ENCODE results near the gene ARHGAP22.

The ARHGAP22 gene

DNA sequence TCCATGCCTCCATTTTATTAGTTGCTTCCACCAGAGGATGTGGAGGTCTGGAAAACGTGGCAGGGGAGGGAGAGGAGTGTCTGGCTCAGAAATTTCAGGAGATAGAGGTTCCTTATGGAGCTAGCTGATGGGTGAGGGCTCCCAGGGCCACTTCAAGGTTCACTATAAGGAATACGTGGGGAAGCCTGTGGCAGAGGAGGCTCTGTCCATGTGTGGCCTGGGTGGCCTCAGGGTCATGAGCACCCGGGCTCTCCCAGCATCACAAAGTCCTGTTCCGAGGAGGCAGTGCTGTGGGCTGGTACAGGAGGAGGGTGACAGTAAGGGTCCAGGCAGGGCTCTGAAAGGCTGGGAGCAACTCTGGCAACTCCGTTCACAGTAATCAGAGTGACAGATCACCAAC lies 24.6 kb downstream of the ARHGAP22 start:
- no peak for DNase-seq

DNA sequence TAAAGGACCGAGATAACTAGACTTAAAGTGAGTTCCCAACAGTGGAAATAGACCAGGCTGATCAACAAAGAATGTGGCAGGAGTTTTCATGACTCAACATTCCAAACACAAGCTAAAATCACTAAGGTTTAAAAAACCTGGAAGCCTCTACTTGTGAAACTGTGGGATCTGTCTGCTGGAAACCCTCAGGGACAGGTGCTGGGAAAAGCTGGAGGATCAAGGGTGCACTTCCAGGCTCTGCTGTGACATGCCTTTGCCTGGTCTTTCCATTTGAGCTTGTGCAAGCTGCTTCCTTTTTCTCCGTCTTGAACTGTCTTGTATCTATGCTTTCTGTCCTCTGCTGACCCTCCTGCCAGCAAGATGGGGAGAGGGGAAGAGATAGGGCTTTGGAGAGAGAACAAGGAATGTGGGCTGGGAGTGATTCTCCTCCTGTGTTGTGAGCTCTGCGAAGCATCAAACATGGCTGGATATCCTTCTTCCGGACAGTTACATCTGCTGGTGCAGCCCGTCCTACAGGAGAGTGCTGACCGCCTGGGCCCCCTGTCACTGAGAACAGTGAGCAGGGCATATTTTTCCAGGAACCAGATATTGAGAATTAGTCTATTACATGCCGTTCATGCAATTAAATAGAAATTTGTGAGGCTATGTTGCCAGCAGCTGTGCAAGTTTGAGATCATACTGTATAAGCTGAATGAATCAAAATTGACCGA lies 25.5 kb downstream of the ARHGAP22 start:
- no peak for DNase-seq

DNA sequence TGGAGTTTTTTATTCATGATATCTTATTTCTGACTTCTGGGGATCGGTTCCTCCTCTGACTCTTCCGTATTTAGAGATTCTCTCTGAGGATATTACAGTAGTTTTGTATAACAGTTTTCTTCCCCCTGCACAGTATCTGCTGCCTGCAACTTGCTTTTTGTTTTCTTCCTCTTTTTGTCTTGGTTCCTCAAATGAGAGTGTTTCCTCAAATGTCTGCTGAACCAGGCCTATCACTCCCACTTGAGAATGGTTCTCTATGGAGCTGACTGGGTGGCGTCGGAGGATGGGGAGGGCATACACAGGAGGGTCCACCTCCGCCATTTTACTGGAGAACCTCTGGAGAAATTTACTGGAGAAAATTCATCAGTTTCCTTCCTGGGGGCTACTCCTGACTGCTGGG lies 27.7 kb downstream of the ARHGAP22 start:
- no peak for DNase-seq

DNA sequence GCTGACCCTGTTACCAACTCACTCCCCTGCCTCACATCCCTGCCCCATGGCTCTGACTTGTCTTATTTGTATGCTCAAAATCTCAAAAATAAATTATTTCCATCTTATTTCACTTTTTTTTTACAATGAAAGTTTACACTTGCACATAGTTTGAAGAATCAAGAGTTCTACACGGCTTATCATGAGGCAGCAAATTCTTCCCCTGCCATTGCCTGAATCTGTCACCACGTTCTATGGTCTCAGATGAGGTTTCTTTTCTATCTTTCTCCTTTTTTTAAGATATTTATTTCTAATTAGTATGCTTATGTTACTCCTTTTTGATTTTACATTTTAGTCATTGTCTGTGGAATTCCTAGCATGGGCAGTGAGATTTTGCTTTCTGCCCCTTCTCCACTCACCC lies 28.4 kb downstream of the ARHGAP22 start:
- DNase-seq: no peak

DNA sequence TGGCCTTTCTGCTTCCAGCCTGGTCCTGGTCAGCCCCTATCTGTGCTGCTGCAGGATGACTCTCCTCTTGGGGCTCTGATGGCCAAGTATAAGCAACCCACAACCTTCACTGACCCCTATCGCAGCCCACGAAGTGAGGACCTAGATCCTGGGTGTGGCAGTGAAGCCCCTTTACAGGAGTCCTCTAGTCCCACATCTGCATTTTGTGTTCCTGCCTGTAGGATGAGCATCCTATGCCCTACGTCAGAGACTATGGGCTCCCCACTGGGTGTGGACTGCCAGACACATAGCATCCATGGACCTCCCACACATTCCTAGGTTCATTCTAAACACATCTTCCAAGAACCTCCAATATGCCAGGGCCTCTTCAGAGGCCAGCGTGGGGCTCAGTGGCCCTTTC lies 29.0 kb downstream of the ARHGAP22 start:
- DNase-seq: no peak

DNA sequence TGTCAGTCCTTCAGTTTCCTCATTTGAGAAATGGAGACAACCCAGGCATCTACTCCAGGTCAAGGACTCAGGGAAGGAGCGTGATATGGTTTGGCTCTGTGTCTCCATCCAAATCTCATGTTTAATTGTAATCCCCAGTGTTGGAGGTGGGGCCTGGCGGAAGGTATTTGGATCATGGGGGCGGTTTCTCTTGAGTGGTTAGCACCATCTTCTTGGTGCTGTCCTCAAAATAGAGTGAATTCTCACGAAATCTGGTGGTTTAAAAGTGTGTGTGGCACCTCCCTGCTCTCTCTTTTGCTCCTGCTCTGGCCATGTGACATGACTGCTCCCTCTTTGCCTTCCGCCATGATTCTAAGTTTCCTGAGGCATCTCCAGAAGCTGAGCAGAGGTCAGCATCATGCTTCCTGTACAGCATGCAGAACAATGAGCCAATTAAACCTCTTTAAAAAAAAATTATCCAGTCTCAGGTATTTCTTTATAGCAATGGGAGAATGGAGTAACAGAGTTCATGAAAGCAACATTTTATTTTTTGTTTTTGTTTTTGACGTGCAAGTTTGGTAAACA lies 30.0 kb downstream of the ARHGAP22 start:
- no peak for DNase-seq

DNA sequence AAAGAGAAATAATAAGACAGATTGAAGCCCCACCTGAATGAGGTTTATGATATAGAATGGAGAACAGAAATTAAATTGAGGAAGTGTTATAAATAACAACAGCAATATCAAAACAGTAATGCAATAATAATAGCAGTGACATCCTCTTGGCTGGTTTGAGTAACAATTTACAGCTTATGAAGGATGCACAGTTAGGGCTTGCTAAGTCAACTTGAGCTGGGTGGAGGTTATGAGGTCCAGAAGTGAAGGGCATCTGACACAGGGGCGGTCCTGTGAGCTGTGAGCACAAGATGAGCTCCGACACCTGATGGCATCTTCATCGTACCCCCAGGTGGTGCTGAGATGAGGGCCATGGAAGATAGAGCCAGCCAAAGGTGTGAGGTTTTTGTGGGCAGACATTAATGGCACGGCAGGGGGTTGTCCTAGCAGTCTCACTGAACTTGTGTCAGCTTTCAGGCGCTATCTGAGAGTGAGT lies 30.5 kb downstream of the ARHGAP22 start:
- no peak for DNase-seq

DNA sequence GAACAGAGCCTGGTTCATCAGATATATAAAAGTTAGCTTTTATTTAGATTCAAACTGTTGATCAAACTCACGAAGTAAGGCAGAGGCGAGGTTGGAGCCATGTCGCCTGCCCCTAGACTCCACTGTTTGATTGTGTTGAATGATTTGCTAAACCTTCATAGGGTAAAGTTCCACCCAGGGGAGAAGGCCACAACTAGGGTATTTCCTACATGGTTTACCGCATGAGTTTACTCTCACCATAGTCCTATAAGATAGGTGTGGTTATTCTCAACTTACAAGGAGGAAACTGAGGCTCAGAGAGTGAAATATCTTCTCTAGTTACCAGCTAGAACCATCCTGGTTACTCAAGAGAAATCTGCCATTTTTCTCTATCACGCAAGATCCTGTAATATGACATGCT lies 31.8 kb downstream of the ARHGAP22 start:
- no peak for DNase-seq

DNA sequence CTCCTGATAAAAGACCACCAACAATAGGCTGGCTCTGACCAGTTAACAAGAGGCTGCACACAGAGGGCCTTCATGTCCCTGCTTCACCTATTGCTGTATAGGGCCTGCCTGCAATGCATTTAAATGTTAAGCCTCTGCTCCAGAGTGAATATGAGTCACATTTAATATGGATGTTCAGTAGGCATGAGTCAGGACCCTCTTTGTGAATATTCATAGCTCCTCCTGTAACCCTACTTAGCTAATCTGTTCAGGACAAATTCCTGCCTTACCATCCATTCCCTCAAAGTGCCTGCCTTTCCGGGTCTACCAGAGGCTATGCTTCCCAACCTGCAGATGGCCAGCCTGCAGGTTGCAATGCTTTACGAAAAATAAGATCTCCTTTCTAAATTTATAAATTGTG lies 32.5 kb downstream of the ARHGAP22 start:
- no peak for DNase-seq

DNA sequence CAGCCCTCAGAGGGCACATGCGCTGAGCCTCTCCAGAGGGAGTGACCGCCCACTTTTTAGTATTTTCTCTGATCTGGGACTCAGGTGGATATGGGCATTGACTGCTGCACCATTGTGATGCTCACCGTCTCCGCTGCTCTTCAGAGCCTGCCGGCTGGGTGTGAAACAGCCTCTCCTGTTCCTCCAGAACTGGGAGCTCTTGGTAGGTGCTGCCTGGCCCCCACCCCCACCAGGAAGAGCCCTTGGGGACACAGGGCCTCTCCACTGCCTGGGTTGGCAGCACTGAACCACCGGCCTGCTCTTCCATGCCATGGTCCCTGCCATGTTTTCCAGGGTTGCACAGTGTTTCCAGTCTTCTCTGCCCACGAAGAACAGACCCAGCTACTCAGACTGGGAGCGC lies 36.3 kb downstream of the ARHGAP22 start:
- no peak for DNase-seq

DNA sequence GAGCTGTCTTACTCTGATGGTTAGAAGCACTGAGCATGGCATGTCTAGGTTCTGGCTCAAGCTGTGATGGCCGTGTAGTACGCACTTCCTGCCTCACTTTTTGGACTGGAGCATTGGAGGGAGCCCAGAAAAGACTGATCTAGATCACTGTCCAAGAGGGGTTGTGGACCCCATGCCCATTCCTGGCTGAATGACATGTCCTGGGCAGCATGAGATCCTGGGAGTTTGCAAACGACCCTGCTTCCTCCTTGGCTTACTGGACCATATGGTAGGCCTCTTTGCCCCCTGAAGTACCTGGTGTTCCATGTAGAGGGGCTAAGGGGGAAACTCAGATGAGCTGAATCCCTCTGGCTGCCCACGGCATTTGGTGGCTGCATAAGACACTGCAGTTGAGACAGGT lies 36.7 kb downstream of the ARHGAP22 start:
- no peak for DNase-seq

DNA sequence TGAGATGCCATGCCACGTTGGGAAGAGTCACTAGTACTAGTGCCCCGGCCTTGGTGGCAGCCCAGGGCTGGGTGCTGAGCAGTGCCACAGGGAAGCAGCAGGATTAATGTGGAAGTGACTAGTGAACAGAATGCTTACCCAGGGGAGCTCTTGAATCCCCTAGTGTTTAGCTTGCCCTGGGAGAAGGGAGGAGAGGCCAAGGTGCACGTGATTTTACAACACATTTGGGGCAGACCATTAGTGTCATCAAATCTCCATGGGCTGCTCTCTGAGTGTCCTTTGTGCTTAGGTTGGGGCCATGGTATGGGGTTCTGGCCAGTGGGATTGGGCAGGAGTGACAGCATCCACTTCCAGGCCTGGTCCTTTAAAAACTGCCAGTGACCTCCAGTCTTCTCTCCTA lies 37.5 kb downstream of the ARHGAP22 start:
- DNase-seq: no peak

DNA sequence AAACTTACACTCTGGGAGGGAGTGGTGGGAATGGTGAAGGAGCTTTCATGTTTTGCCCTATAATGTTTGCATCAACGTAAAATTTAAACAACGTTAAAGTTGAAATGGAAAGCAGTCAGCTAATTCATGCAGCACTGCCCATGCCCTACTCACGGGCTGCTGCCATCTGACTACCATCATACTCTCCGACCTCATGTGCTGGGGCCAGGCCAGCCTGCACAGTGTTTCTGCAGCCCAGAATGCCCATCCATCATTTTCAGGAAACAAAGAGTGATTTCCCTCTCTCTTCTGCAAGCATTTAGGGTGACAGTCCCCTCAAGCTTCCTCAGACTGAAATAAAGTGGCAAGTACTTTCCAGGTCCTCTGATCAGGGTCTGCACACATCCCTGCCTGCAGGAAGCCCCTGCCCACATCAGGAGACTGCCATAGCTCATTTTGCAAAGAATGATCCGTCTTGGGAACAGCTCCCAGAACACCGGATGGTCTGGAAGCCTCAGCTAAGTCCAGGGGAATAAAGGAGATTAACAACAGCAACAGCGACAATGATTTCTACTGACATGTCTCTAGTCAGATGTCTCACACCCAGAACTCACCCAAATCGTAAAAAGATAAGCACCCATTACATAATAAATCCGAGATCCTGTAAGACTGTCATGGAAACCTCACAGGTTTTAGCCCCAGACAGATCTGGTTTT lies 40.3 kb downstream of the ARHGAP22 start:
- no peak for DNase-seq

DNA sequence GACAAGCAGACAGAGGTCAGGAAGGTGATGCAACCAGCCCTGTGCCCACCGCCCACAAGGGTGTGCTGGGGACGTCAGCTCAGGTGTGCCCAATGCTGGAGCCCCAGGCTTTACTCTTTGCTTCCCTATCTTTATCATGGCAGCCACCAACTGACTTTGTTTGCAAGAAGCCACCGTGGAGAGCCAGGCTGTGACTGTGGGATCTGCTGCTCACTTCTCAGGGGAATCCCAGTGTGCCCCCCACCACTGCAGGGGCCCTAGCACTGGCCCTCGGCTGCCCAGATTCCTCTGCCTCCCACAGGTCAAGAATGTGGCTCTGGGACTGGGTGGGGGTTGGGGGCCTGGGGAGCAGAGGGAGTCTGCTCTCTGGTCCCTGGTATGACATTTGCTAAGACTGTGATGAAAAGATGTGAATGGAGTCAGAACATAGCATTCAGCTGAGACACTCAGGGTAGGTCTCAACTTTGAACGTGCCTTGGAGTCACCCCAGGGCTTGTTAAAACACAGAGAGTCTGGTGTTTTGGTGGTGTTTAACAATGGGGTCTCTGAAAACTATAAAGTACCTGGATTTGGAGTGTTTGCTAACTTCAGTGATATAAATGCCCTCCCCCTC lies 47.3 kb downstream of the ARHGAP22 start:
- no peak for DNase-seq

DNA sequence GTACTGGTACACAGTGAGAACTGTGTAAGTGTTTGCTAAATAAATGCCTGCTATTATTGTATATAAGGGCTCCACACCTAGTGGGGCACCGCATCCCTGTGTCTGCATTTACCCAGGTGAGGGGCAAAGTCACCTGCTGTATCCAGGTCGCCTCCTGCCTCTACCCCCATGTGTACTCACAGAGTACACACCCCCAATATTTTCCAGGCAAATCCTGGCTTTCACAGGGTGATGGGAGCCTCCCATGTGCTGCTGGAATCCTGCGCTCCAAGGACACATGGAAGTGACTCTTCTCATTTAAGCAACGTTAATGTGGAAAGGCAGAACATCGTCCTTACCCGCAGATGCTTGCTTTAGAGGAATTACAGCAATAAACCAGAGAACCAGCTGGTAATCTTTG lies 48.2 kb downstream of the ARHGAP22 start:
- DNase-seq: no peak

DNA sequence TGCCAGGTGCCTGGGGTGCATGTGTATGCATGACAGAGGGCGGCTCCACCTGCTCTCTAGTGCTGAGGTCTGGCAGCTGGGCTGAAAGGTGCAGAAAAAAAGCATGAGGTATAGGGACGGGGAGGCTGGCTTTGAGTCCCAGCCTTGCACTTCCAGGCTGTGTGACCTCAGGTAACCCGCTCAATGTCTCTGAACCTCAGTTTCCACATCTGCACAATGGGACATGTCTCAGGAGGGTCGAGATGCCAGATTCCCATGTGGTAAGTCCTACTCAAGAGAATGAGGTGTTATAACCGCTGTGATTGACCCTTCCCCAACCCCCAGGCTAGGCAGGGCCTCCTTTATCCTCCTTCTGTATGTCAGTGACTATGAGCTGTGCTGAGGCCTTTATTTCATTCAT lies 48.8 kb downstream of the ARHGAP22 start:
- no peak for DNase-seq

DNA sequence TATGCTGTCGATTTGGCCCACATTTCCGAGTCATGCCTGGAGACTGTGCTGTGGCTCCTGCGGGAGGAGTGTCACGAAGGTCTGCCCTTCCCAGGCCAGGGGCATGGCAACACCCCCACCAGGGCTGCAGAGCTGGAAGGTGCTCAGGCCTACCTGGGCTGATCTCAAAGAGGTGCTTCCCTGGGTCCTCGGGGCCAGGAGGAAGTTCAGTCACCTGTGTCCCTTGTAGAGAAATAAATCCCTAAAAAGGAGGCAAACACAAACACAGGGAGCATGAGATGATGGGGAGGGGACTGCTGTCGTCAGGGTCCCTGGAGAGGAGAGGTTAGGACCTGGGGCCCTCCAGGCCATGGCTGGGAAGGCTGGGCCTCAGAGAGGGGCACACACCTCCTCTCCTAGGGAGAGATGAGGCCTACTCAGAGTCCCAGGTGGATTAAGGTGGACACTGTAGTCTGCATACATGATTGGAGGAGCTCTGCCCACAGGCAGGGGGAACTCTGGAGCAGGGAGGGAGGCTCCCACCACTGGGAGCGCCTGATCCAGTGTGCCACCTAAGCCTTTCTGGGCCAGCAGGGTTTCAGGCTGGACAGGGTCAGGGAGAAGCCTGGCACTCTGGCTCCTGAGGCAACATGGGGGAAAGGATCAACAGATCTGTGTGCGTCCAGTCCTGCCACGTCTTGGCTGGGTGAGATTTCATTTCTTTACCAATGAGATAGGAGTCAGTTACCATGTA lies 49.4 kb downstream of the ARHGAP22 start:
- DNase-seq: no peak

DNA sequence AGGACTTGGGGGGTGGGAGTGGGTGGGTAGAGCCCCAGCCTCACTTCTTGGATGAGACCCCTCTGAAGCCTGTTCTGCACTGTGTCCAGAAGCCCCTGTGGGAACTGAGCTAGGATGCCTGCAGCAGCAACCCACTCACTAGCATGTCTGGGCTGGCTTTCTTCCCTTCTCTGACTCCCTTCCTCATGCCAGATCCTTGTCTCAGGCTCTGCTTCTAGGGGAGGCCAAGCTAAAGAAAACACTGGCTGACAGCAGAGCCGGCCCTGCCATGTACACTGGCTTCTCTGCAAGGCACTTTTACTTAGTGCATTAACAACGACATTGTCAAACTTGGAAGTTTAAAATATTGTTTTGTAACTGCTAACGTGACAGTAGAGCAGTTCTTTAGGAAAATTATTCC lies 50.2 kb downstream of the ARHGAP22 start:
- DNase-seq: no peak

DNA sequence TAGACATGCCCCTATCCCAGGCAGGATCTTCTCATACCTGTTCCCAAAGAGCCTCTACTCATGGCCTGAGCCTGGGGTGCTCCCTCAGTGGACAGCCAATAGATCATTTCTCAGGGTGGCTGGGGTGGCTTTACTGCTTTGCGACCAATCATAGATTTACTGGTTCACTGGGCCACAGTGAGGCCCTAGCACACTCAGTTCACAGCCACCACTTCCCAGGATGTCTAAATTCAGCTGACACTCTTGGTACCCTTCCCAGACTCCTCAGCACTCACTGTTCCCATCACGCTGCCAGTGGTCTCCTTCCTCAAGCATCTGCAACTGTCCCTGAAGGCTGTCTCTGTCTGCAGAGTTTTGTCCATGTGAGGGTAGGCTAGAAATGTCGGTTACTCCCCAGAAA lies 50.6 kb downstream of the ARHGAP22 start:
- DNase-seq: no peak

DNA sequence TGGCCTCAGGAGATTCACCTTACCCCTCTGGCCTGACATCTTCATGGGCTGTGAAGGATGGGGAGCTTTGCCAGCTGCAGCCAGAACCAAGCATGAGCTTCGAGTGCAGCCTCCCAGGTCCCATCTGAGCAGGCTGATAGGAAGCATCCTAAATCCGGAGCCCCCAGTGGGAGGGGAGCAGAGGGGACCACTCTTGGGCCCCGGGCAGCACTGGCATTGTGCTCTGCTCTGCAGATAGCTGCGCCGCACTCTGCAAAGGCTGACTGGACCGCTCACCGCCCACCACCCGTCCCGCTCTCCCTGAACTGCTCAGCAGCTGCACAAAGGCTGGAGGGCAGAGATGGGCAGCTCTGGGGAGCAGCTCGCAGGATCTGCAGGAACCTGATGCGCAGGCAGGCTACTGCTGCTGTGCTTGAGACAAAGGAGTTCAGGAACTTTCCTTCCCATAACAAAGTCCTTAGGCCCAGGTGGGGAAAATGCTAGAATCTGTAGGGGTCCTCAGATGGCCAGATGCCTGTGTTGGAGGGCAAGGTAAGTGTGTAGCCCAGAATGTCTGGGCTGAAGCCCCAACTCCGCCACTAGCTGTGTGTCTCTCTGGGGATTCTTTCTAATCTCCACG lies 51.8 kb downstream of the ARHGAP22 start:
- no peak for DNase-seq

DNA sequence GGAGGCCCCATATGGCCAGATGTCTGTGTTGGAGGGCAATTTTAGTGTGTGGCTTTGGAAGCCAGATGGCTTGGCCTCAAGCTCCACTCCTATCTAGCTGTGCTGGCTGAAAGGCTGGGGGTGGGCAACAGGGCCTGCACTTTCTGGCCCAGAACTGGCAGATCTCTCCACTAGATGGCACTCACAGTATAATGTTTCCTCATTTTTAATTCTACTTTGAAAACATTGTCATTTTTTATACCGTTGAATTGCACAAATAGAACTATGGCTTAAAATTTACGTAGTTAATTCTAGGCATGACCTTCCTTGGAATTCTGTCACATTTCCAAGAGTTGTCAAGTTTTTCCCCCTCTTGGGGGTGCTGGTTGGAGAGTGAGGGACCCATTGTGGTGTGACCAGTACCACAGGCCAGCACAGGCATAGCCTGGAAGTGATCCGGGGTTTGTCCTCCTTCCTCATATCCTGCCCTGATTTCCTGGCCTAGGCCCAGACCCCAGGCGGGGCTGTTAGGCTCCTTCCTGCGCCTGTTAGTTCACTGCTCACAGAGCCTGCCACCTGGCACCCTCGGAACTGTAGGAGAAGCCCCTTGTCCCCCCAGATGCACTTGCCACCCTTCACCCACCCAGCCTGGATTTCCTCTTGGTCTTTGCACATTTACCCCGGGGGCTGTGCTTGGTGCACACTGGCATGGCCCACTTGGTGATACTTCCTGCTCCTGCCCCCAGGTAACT lies 52.8 kb downstream of the ARHGAP22 start:
- no peak for DNase-seq

DNA sequence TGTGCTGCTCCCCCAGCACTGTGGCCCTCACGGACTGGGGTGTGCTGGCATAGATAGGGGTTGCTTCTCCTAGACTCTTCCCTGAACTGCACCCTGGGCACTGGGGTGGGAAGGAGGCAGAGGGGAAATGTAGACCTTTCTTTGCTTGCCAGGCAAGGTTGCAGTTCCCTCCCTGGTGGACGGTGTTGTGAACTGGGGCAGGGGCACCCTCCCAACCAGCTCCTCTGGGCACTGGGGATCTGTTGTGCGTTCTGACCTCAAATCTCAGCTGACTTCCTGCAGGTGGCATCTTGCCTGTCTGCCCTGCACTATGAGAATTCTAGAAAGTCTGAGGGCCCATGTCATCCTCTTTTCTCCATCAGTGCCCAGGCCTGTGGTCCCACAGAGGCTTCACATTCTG lies 53.9 kb downstream of the ARHGAP22 start:
- DNase-seq: no peak
